ENCODE data around the gene PSENEN. TPM values are rescaled to one million over a fixed set of nuclear protein-coding genes. Genes with fewer than 3 reads are reported as not detected.
A peak's percentile ranks its signal among the peaks of the same experiment; 100 is the strongest.

The PSENEN gene
- total RNA-seq, 1 experiment from 2014 or later = 42.9 TPM

DNA sequence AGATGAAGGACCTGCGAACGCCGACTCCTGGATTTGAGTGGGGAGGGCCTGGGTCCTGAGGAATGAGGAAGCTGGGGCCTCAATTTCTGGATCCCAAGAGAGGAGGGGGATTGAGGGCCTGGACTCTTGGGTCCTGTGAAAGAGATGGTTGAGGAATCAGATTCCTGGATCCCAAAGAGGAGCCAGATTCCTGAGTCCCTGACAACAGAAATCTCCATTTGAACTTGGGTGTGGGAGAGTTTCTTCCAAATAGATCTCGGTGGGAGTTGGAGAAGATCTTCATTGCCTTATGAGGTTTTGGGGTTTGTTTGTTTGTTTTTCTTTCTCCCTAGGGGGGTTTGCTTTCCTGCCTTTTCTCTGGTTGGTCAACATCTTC lies 624 bp downstream of the PSENEN start:
- no TSS peak for BruUV-seq (replicated peaks)
- ChIA-PET POLR2A (ENCODE audit: unreplicated experiment) (no interaction called here), CTCF (no interaction called here)
- peak overlapping the region; percentile 69 for H2AFZ ChIP-seq (ENCODE audit: low read length)
- TF ChIP-seq, protein P1, sequence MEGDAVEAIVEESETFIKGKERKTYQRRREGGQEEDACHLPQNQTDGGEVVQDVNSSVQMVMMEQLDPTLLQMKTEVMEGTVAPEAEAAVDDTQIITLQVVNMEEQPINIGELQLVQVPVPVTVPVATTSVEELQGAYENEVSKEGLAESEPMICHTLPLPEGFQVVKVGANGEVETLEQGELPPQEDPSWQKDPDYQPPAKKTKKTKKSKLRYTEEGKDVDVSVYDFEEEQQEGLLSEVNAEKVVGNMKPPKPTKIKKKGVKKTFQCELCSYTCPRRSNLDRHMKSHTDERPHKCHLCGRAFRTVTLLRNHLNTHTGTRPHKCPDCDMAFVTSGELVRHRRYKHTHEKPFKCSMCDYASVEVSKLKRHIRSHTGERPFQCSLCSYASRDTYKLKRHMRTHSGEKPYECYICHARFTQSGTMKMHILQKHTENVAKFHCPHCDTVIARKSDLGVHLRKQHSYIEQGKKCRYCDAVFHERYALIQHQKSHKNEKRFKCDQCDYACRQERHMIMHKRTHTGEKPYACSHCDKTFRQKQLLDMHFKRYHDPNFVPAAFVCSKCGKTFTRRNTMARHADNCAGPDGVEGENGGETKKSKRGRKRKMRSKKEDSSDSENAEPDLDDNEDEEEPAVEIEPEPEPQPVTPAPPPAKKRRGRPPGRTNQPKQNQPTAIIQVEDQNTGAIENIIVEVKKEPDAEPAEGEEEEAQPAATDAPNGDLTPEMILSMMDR (conservative IDR thresholded peaks at IDR 0.05; ENCODE audit: low read depth, low read length) = no peak
- TF ChIP-seq EZH2 (IDR thresholded peaks at IDR 0.05; ENCODE audit: low read length, unreplicated experiment) = no peak
- TF ChIP-seq EZH2phosphoT487 (IDR thresholded peaks at IDR 0.05; ENCODE audit: borderline replicate concordance, low read length) = no peak
- H3K9ac ChIP-seq (ENCODE audit: low read length) = peak overlapping the region; percentile 96
- H3K36me3 ChIP-seq (ENCODE audit: low read depth, low read length) = no peaks in the 10 kb centered on the region
- no peaks in the 10 kb centered on the region for H3K9me3 ChIP-seq (ENCODE audit: low read length)
- H3K79me2 ChIP-seq (ENCODE audit: low read length) = peaks cover 26% of the 10 kb centered on the region
- H3K4me1 ChIP-seq (ENCODE audit: insufficient read depth, low read length) = peaks cover 23% of the 10 kb centered on the region
- H3F3A ChIP-seq (ENCODE audit: low read length, unreplicated experiment) = no peaks in the 10 kb centered on the region
- no peaks in the 10 kb centered on the region for H3K27me3 ChIP-seq (ENCODE audit: low read length)
- no peak for DNase-seq
- no peaks in the 10 kb centered on the region for H3K9me2 ChIP-seq (replicated peaks; ENCODE audit: low read length)
- intact Hi-C loops (cut with micrococcal nuclease) = no loop called here
- ATAC-seq = no peak
- peak overlapping the region; percentile 96 for H3K4me2 ChIP-seq (ENCODE audit: low read length)
- H3K27ac ChIP-seq (ENCODE audit: low read length) = no peak overlapping the region
- peak overlapping the region; percentile 90 for H3K4me3 ChIP-seq (ENCODE audit: low read length)
- no peaks in the 10 kb centered on the region for H4K20me1 ChIP-seq (ENCODE audit: low read length)

DNA sequence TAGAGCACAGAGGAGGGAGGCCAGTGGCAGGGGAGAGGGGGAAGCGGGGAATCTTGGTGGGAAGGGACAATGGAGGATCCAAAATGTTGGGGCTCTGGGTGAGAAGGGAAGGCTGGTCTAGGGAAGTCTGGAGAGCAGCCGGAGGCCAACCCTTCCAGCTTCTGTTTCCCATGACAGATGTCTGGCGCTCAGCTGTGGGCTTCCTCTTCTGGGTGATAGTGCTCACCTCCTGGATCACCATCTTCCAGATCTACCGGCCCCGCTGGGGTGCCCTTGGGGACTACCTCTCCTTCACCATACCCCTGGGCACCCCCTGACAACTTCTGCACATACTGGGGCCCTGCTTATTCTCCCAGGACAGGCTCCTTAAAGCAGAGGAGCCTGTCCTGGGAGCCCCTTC lies 1.1 kb downstream of the PSENEN start:
- intact Hi-C loops (cut with micrococcal nuclease) = no loop called here
- BruUV-seq (replicated peaks) = no TSS peak
- CTCF ChIA-PET = no interaction called here

More for the DNA sequence above, 1.1 kb downstream of the PSENEN start:
- Histone ChIP-seq H3K4me2 (ENCODE audit: low read length) (peak overlapping the region; percentile 96), H2AFZ (ENCODE audit: low read length) (no peak overlapping the region), H3K27me3 (ENCODE audit: low read length) (no peaks in the 10 kb centered on the region), H3F3A (ENCODE audit: low read length, unreplicated experiment) (no peaks in the 10 kb centered on the region), H3K9me3 (ENCODE audit: low read length) (no peaks in the 10 kb centered on the region), H3K4me3 (ENCODE audit: low read length) (peak overlapping the region; percentile 90), H3K27ac (ENCODE audit: low read length) (no peak overlapping the region), H3K36me3 (ENCODE audit: low read depth, low read length) (no peaks in the 10 kb centered on the region), H3K4me1 (ENCODE audit: insufficient read depth, low read length) (peaks cover 23% of the 10 kb centered on the region), H3K9ac (ENCODE audit: low read length) (peak overlapping the region; percentile 96), H3K79me2 (ENCODE audit: low read length) (peaks cover 26% of the 10 kb centered on the region), H3K9me2 (replicated peaks; ENCODE audit: low read length) (no peaks in the 10 kb centered on the region), H4K20me1 (ENCODE audit: low read length) (no peaks in the 10 kb centered on the region)
- POLR2A ChIA-PET (ENCODE audit: unreplicated experiment) = no interaction called here
- no peak for ATAC-seq
- TF ChIP-seq, protein P1 (conservative IDR thresholded peaks at IDR 0.05; ENCODE audit: low read depth, low read length) = no peak
- TF ChIP-seq EZH2phosphoT487 (IDR thresholded peaks at IDR 0.05; ENCODE audit: borderline replicate concordance, low read length) (no peak), EZH2 (IDR thresholded peaks at IDR 0.05; ENCODE audit: low read length, unreplicated experiment) (no peak)
- DNase-seq = no peak
